ENCODE results near the gene ILF2. TPM values are rescaled to one million over a fixed set of nuclear protein-coding genes. Genes with fewer than 3 reads are reported as not detected.
A peak's percentile ranks its signal among the peaks of the same experiment; 100 is the strongest.
"Not testable (repeated sequence)": the region's sequence is repeated elsewhere in the genome, so short reads cannot be mapped to it uniquely, and the experiment has no call there.

Gene ILF2
- total RNA-seq, 4 donors from 2014 or later, result 43.6 to 102 (median 64.7) TPM

- H3K4me1 ChIP-seq, result peaks cover 26 to 42% (median 32%) of the 10 kb centered on the region in 4 donors
- H3K9me3 ChIP-seq, result no peaks in the 10 kb centered on the region
- no peak overlapping the region for H3K4me3 ChIP-seq
- intact Hi-C loops (cut with DNase I), result no loop called here
- peaks cover 5 to 12% (median 9%) of the 10 kb centered on the region in 4 donors for H3K36me3 ChIP-seq
- H3K27ac ChIP-seq (replicated peaks in 1 of 4), result no peak overlapping the region
- WGBS, result 87% methylated on average over 2 of the region's 2 CpGs
- H3K27me3 ChIP-seq, result peaks cover 0 to 3% (median 0%) of the 10 kb centered on the region in 4 donors
- TF ChIP-seq POLR2A (IDR thresholded peaks at IDR 0.05; ENCODE audit: low read depth) (no peak), POLR2AphosphoS5 (IDR thresholded peaks at IDR 0.05) (no peak)
- no peak for DNase-seq (ENCODE audit: extremely low spot score)
Observed at GRCh38 chr1:153673511-153673910, 2.7 kb upstream of the ILF2 start.

- intact Hi-C loops (cut with DNase I); DNase-seq (ENCODE audit: extremely low spot score): not testable (repeated sequence)
- TF ChIP-seq CTCF (IDR thresholded peaks at IDR 0.05), result peak; percentile 10 to 12 (median 12)
Observed at GRCh38 chr1:153671628-153672353, 998 bp upstream of the ILF2 start.

GRCh38 chr1:153670257-153670858, 435 bp downstream of the ILF2 start:
- Histone ChIP-seq H3K9me3 (no peaks in the 10 kb centered on the region), H3K4me3 (peak overlapping the region; percentile 73 to 82 (median 78)), H3K27ac (replicated peaks in 1 of 4) (peak overlapping the region; percentile 82 to 87 (median 85)), H3K27me3 (no peaks in the 10 kb centered on the region), H3K4me1 (peaks cover 14 to 31% (median 23%) of the 10 kb centered on the region in 4 donors), H3K36me3 (peaks cover 35 to 43% (median 40%) of the 10 kb centered on the region in 4 donors)
- 1% methylated on average over 22 of the region's 22 CpGs for WGBS
- intact Hi-C loops (cut with DNase I), result no loop called here
- DNase-seq (ENCODE audit: extremely low spot score), result no peak
- no peak for TF ChIP-seq POLR2AphosphoS5 (IDR thresholded peaks at IDR 0.05)
- no peak for TF ChIP-seq CTCF (IDR thresholded peaks at IDR 0.05)
- TF ChIP-seq POLR2A (IDR thresholded peaks at IDR 0.05; ENCODE audit: low read depth), result no peak
- TF ChIP-seq EP300 (IDR thresholded peaks at IDR 0.05), result no peak

More at GRCh38 chr1:153671628-153672353, 998 bp upstream of the ILF2 start:
- H3K27me3 ChIP-seq, H3K9me3 ChIP-seq: not testable (repeated sequence)
- peaks cover 14 to 31% (median 23%) of the 10 kb centered on the region in 4 donors for H3K4me1 ChIP-seq
- H3K4me3 ChIP-seq, result peak overlapping the region; percentile 73 to 82 (median 78)
- H3K36me3 ChIP-seq, result peaks cover 21 to 29% (median 26%) of the 10 kb centered on the region in 4 donors
- 9% methylated on average over 28 of the region's 28 CpGs for WGBS
- peak overlapping the region; percentile 83 to 88 (median 86) for H3K27ac ChIP-seq (replicated peaks in 1 of 4)

- intact Hi-C loops (cut with DNase I), result no loop called here
- H3K36me3 ChIP-seq, result peaks cover 43 to 51% (median 48%) of the 10 kb centered on the region in 4 donors
- peak overlapping the region; percentile 73 to 82 (median 78) for H3K4me3 ChIP-seq
- H3K27me3 ChIP-seq, result no peaks in the 10 kb centered on the region
- H3K4me1 ChIP-seq, result peaks cover 14 to 31% (median 23%) of the 10 kb centered on the region in 4 donors
- WGBS, result 72% methylated on average over 6 of the region's 6 CpGs
- H3K27ac ChIP-seq (replicated peaks in 1 of 4), result peak overlapping the region in 2 of 4 donors; percentile 84 to 87
- TF ChIP-seq CTCF (IDR thresholded peaks at IDR 0.05) (no peak), POLR2AphosphoS5 (IDR thresholded peaks at IDR 0.05) (no peak), EP300 (IDR thresholded peaks at IDR 0.05) (no peak), POLR2A (IDR thresholded peaks at IDR 0.05; ENCODE audit: low read depth) (no peak)
- no peak for DNase-seq (ENCODE audit: extremely low spot score)
- no peaks in the 10 kb centered on the region for H3K9me3 ChIP-seq
Observed at GRCh38 chr1:153669606-153670005, 1.2 kb downstream of the ILF2 start.

- H3K27me3 ChIP-seq; H3K4me3 ChIP-seq; intact Hi-C loops (cut with DNase I); H3K9me3 ChIP-seq; DNase-seq (ENCODE audit: extremely low spot score): not testable (repeated sequence)
- H3K27ac ChIP-seq (replicated peaks in 1 of 4), result peak overlapping the region in 1 of 4 donors; percentile 22
- H3K4me1 ChIP-seq, result peaks cover 14 to 31% (median 23%) of the 10 kb centered on the region in 4 donors
- H3K36me3 ChIP-seq, result peaks cover 47 to 60% (median 57%) of the 10 kb centered on the region in 4 donors
- 93% methylated on average over 8 of the region's 8 CpGs for WGBS
Observed at GRCh38 chr1:153668672-153669071, 2.1 kb downstream of the ILF2 start.

All from esophagus muscularis mucosa (tissue), 4 donors.